Omental fat pad (tissue), 4 donors: ENCODE data around the gene FES. TPM values are rescaled to one million over a fixed set of nuclear protein-coding genes. Genes with fewer than 3 reads are reported as not detected.

Experiments
- ATAC-seq: fragments of 150-250 bp; one replicate; pipeline ENCODE4 v1.9.1; 2016; ENCODE audit warnings: mild to moderate bottlenecking, moderate library complexity; ENCODE audit not compliant: low FRiP score
- DNase-seq: peaks from one replicate; pipeline ENCODE4 v3.0.0-alpha.2; 2019; ENCODE audit warnings: low spot score
- CTCF ChIP-seq, 3 donors: fragments of 450-650 bp; IDR thresholded peaks; one replicate each; pipeline ENCODE4 v1.5.1; 2016 to 2017; ENCODE audit warnings: antibody characterized with exemption in 3 of 3, mild to moderate bottlenecking in 3 of 3, moderate library complexity in 2 of 3
- total RNA-seq, 4 donors: library from RNA; depleted of rRNA; stranded (reverse); fragments of >200 nt; gene quantifications; one replicate each; pipeline ENCODE4 v1.1.0, GENCODE V29; 2016

The FES gene
- total RNA-seq, 4 donors from 2014 or later = 57.0 to 146 (median 77.2) TPM

- TF ChIP-seq CTCF (IDR thresholded peaks at IDR 0.05) = peak in 2 of 3 donors; percentile 61 to 62
- DNase-seq (peak; percentile 76), ATAC-seq (peak; percentile 63)
These were observed 47.7 kb downstream of the FES start, which contains the start of gene HDDC3 for GRCh38 chr15:90931828-90932659. Gene HDDC3, minus strand, starts transcription at chr15:90932549. Its CDS starts 9 bp downstream, at chr15:90932540.

GRCh38 chr15:90932660-90932991, 48.3 kb downstream of the FES start:
- no peak for ATAC-seq
- DNase-seq = no peak
- TF ChIP-seq CTCF (IDR thresholded peaks at IDR 0.05) = no peak

GRCh38 chr15:90933301-90933700, 49.0 kb downstream of the FES start:
- no peak for ATAC-seq
- no peak for DNase-seq
- TF ChIP-seq CTCF (IDR thresholded peaks at IDR 0.05) = no peak

- TF ChIP-seq CTCF (IDR thresholded peaks at IDR 0.05) = peak in 2 of 3 donors; percentile 12 to 62
- ATAC-seq (peak; percentile 57), DNase-seq (peak; percentile 54)
These were observed 50.1 kb downstream of the FES start for GRCh38 chr15:90934256-90934948.

- no peak for TF ChIP-seq CTCF (IDR thresholded peaks at IDR 0.05)
- ATAC-seq (peak; percentile 85), DNase-seq (peak; percentile 82)
These were observed 50.8 kb downstream of the FES start, which contains the start of gene UNC45A for GRCh38 chr15:90934949-90935751. Gene UNC45A, plus strand, starts transcription at chr15:90935285. Its CDS starts 40 bp downstream, at chr15:90935325.

GRCh38 chr15:90936823-90937222, 52.5 kb downstream of the FES start:
- ATAC-seq (no peak), DNase-seq (no peak)
- TF ChIP-seq CTCF (IDR thresholded peaks at IDR 0.05) = no peak
